Left ventricle myocardium inferior (tissue), 1 donor: ENCODE data around the gene CASR. TPM values are rescaled to one million over a fixed set of nuclear protein-coding genes. Genes with fewer than 3 reads are reported as not detected.

Experiments used
- DNase-seq: peaks from one replicate; pipeline ENCODE4 v3.0.0-alpha.2; 2020
- H3K27ac ChIP-seq: fragments of 200-600 bp; replicated peaks from 2 replicates; pipeline ENCODE4 v1.8.0; 2021
- H3K27me3 ChIP-seq: fragments of 200-600 bp; 2 replicates; pipeline ENCODE4 v1.8.0; 2021; ENCODE audit warnings: low read depth
- H3K36me3 ChIP-seq: fragments of 200-600 bp; 2 replicates; pipeline ENCODE4 v1.8.0; 2021
- H3K4me1 ChIP-seq: fragments of 200-600 bp; 2 replicates; pipeline ENCODE4 v1.8.0; 2021
- H3K4me3 ChIP-seq: fragments of 200-600 bp; 2 replicates; pipeline ENCODE4 v1.8.0; 2021; ENCODE audit warnings: mild to moderate bottlenecking, moderate library complexity
- H3K9me3 ChIP-seq: fragments of 200-600 bp; replicated peaks from 2 replicates; pipeline ENCODE4 v1.8.0; 2021
- CTCF ChIP-seq: fragments of 200-600 bp; IDR thresholded peaks from 2 replicates; pipeline ENCODE4 v1.8.0; 2021; ENCODE audit warnings: antibody characterized with exemption, mild to moderate bottlenecking, borderline replicate concordance
- intact Hi-C: fragments of 100-400 bp; cut with micrococcal nuclease; formaldehyde crosslinking; loops from one replicate; pipeline ENCODE4 v1.11.0; 2022
- total RNA-seq: library from RNA; stranded (reverse); fragmentation: NEBNext Ultra II Directional; extraction: Animal tissue kit (Norgen Biotek cat#: 25700); gene quantifications from one replicate; pipeline ENCODE4 v1.2.1, GENCODE V29; 2021
- donor health status: DM: no; HTN: yes; CAD: no; lungs with severe emphysema.

The CASR gene
- total RNA-seq, 1 donor from 2014 or later = not detected

- H3K27me3 ChIP-seq = peaks cover 99% of the 10 kb centered on the region
- no peak for DNase-seq
- H3K36me3 ChIP-seq = no peaks in the 10 kb centered on the region
- peak overlapping the region; percentile 44 for H3K4me3 ChIP-seq
- no peak overlapping the region for H3K27ac ChIP-seq
- H3K4me1 ChIP-seq = peaks cover 11% of the 10 kb centered on the region
- intact Hi-C loops = no loop called here
- H3K9me3 ChIP-seq = no peaks in the 10 kb centered on the region
- TF ChIP-seq CTCF = no peak
Observed at GRCh38 chr3:122184591-122184929, 1.1 kb downstream of the CASR start.

GRCh38 chr3:122186372-122186771 is 2.9 kb downstream of the CASR start:
- Histone ChIP-seq H3K4me1 (peaks cover 11% of the 10 kb centered on the region), H3K27me3 (peaks cover 93% of the 10 kb centered on the region), H3K9me3 (no peaks in the 10 kb centered on the region), H3K36me3 (no peaks in the 10 kb centered on the region), H3K27ac (no peak overlapping the region), H3K4me3 (no peak overlapping the region)
- TF ChIP-seq CTCF = no peak
- intact Hi-C loops = no loop called here
- no peak for DNase-seq

GRCh38 chr3:122188737-122189136 is 5.3 kb downstream of the CASR start:
- no peak overlapping the region for H3K4me3 ChIP-seq
- peaks cover 69% of the 10 kb centered on the region for H3K27me3 ChIP-seq
- peaks cover 8% of the 10 kb centered on the region for H3K4me1 ChIP-seq
- intact Hi-C loops = no loop called here
- no peaks in the 10 kb centered on the region for H3K9me3 ChIP-seq
- H3K36me3 ChIP-seq = no peaks in the 10 kb centered on the region
- no peak overlapping the region for H3K27ac ChIP-seq
- no peak for TF ChIP-seq CTCF
- DNase-seq = no peak

GRCh38 chr3:122189357-122189756 is 5.9 kb downstream of the CASR start:
- Histone ChIP-seq H3K4me3 (no peak overlapping the region), H3K27me3 (peaks cover 63% of the 10 kb centered on the region), H3K27ac (no peak overlapping the region), H3K36me3 (no peaks in the 10 kb centered on the region), H3K9me3 (no peaks in the 10 kb centered on the region), H3K4me1 (peaks cover 2% of the 10 kb centered on the region)
- intact Hi-C loops = no loop called here
- no peak for TF ChIP-seq CTCF
- DNase-seq = no peak

GRCh38 chr3:122190525-122190924 is 7.1 kb downstream of the CASR start:
- Histone ChIP-seq H3K9me3 (no peaks in the 10 kb centered on the region), H3K4me3 (no peak overlapping the region), H3K27ac (no peak overlapping the region), H3K4me1 (no peaks in the 10 kb centered on the region), H3K36me3 (no peaks in the 10 kb centered on the region), H3K27me3 (peaks cover 51% of the 10 kb centered on the region)
- intact Hi-C loops = no loop called here
- no peak for TF ChIP-seq CTCF
- DNase-seq = no peak

GRCh38 chr3:122198966-122199365 is 15.5 kb downstream of the CASR start:
- TF ChIP-seq CTCF = no peak
- no peak overlapping the region for H3K4me3 ChIP-seq
- H3K4me1 ChIP-seq = no peaks in the 10 kb centered on the region
- H3K9me3 ChIP-seq = no peaks in the 10 kb centered on the region
- H3K27me3 ChIP-seq = peaks cover 6% of the 10 kb centered on the region
- H3K27ac ChIP-seq = no peak overlapping the region
- intact Hi-C loops = no loop called here
- H3K36me3 ChIP-seq = no peaks in the 10 kb centered on the region
- DNase-seq = no peak
